Panc1 (cell line): ENCODE data around the gene PAQR9. TPM values are rescaled to one million over a fixed set of nuclear protein-coding genes. Genes with fewer than 3 reads are reported as not detected.

Experiments used
- ATAC-seq: fragments of 200-7000 bp; cut with Tn5 transposase; 2 replicates; pipeline ENCODE4 v1.9.1; 2020; ENCODE audit warnings: mild to moderate bottlenecking, moderate library complexity
- BruUV-seq: library from RNA; stranded (reverse); fragments of 400-500 nt; replicated peaks from 2 replicates; lab custom pipeline; 2021; lab: Mats Ljungman, UMichigan
- CTCF ChIA-PET: fragments of 300-600 bp; sonication (Branson Sonifier 250); formaldehyde crosslinking; loops from one replicate; lab custom pipeline; 2022; ENCODE audit warnings: antibody characterized with exemption; lab: Charles Lee
- POLR2A ChIA-PET: fragments of 300-600 bp; sonication (Branson Sonifier 250); formaldehyde crosslinking; loops from one replicate; lab custom pipeline; 2022; ENCODE audit warnings: antibody characterized with exemption; lab: Charles Lee
- DNase-seq: peaks from one replicate; pipeline ENCODE4 v3.0.0-alpha.2; 2010; ENCODE audit warnings: low read depth, low spot score
- H3K27ac ChIP-seq: 2 replicates; pipeline ENCODE4 v1.5.1; 2011; ENCODE audit warnings: mild to moderate bottlenecking, low read length, inconsistent platforms
- H3K27me3 ChIP-seq: fragments of 200-500 bp; sonication (Bioruptor generic); 2 replicates; pipeline ENCODE4 v1.6.0; 2014; ENCODE audit warnings: low read length, inconsistent platforms; ENCODE audit not compliant: control insufficient read depth, insufficient read depth
- H3K36me3 ChIP-seq: fragments of 200-500 bp; sonication (Bioruptor generic); 2 replicates; pipeline ENCODE4 v1.5.1; 2014; ENCODE audit warnings: inconsistent platforms, mild to moderate bottlenecking, low read length, moderate library complexity; ENCODE audit not compliant: control insufficient read depth, insufficient read depth
- H3K4me1 ChIP-seq: 2 replicates; pipeline ENCODE4 v1.5.1; 2011; ENCODE audit warnings: inconsistent platforms, mild to moderate bottlenecking, low read length, moderate library complexity; ENCODE audit not compliant: control insufficient read depth, insufficient read depth
- H3K4me3 ChIP-seq, 2 experiments: 2 replicates each; pipeline ENCODE4 v1.5.1; 2011 to 2012; ENCODE audit warnings: low read depth in 2 of 2, low read length in 2 of 2, mild to moderate bottlenecking in 2 of 2, inconsistent platforms in 1 of 2, moderate library complexity in 1 of 2
- H3K9me3 ChIP-seq: fragments of 200-500 bp; sonication (Bioruptor generic); 2 replicates; pipeline ENCODE4 v1.5.1; 2014; ENCODE audit warnings: low read depth, mild to moderate bottlenecking, inconsistent platforms, low read length, moderate library complexity; ENCODE audit not compliant: control insufficient read depth, insufficient read depth
- POLR2AphosphoS5 ChIP-seq: IDR thresholded peaks from 2 replicates; pipeline ENCODE4 v1.6.1; 2012; ENCODE audit warnings: mild to moderate bottlenecking, low read depth, low read length, moderate library complexity
- REST ChIP-seq, 2 experiments: IDR thresholded peaks; 2 replicates each; pipeline ENCODE4 v1.6.1; 2011 to 2012; ENCODE audit warnings: low read depth in 2 of 2, control low read depth in 1 of 2, low read length in 1 of 2, mild to moderate bottlenecking in 1 of 2, moderate library complexity in 1 of 2; ENCODE audit not compliant: insufficient read depth in 1 of 2
- SIN3A ChIP-seq: IDR thresholded peaks from 2 replicates; pipeline ENCODE4 v1.6.1; 2012; ENCODE audit warnings: low read depth, mild to moderate bottlenecking, low read length, moderate library complexity, borderline replicate concordance; ENCODE audit not compliant: insufficient read depth
- TCF7L2 ChIP-seq: IDR thresholded peaks from 2 replicates; pipeline ENCODE4 v1.6.1; 2011; ENCODE audit warnings: mild to moderate bottlenecking, low read depth, low read length, inconsistent platforms
- in situ Hi-C: cut with HindIII; loops from 2 replicates; pipeline ENCODE4 v1.10.0; 2016; ENCODE audit warnings: low sequenced_read_pairs, low pct_unique_long_range_greater_than_20kb
- intact Hi-C: fragments of 100-400 bp; cut with micrococcal nuclease; formaldehyde crosslinking; loops from one replicate; pipeline ENCODE4 v1.10.0; 2022; ENCODE audit not compliant: unreplicated experiment
- total RNA-seq: library from RNA; stranded (reverse); gene quantifications from one replicate; pipeline ENCODE4 v1.2.1, GENCODE V29; 2021; ENCODE audit not compliant: unreplicated experiment
- TF ChIP-seq, protein P1 (sequence below): fragments of 450-650 bp; IDR thresholded peaks from 2 replicates; pipeline ENCODE4 v1.5.1; 2017; ENCODE audit warnings: mild to moderate bottlenecking

The PAQR9 gene
- total RNA-seq, 1 experiment from 2014 or later, result 0.36 TPM

GRCh38 chr3:142999881-143000280, 36.4 kb upstream of the PAQR9 start:
- CTCF ChIA-PET, result no interaction called here
- H3K4me3 ChIP-seq, result peak overlapping the region; percentile 96 to 97
- TF ChIP-seq SIN3A (no peak), POLR2AphosphoS5 (no peak), TCF7L2 (no peak)
- TF ChIP-seq, protein P1, sequence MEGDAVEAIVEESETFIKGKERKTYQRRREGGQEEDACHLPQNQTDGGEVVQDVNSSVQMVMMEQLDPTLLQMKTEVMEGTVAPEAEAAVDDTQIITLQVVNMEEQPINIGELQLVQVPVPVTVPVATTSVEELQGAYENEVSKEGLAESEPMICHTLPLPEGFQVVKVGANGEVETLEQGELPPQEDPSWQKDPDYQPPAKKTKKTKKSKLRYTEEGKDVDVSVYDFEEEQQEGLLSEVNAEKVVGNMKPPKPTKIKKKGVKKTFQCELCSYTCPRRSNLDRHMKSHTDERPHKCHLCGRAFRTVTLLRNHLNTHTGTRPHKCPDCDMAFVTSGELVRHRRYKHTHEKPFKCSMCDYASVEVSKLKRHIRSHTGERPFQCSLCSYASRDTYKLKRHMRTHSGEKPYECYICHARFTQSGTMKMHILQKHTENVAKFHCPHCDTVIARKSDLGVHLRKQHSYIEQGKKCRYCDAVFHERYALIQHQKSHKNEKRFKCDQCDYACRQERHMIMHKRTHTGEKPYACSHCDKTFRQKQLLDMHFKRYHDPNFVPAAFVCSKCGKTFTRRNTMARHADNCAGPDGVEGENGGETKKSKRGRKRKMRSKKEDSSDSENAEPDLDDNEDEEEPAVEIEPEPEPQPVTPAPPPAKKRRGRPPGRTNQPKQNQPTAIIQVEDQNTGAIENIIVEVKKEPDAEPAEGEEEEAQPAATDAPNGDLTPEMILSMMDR, result no peak
- peak overlapping the region; percentile 99 for H3K27ac ChIP-seq
- H3K36me3 ChIP-seq, result peaks cover 7% of the 10 kb centered on the region; the same call in 1 of the 2 replicates
- in situ Hi-C loops, result no loop called here
- no peaks in the 10 kb centered on the region for H3K27me3 ChIP-seq
- DNase-seq (no peak), ATAC-seq (peak; percentile 27; the same call in 1 of the 2 replicates)
- POLR2A ChIA-PET, result interaction anchor here (0.6 kb wide), 1 partner anchor 56 kb away, joined by 3 read pairs; no protein-coding TSS in a partner anchor
- H3K4me1 ChIP-seq, result peaks cover 40% of the 10 kb centered on the region
- BruUV-seq, result no TSS peak
- no peaks in the 10 kb centered on the region for H3K9me3 ChIP-seq
- intact Hi-C loops, result no loop called here

GRCh38 chr3:142998439-142998838, 35.0 kb upstream of the PAQR9 start:
- ATAC-seq, result no peak
- no peak overlapping the region for H3K4me3 ChIP-seq
- POLR2A ChIA-PET, result no interaction called here
- H3K36me3 ChIP-seq, result peaks cover 7% of the 10 kb centered on the region; the same call in 1 of the 2 replicates
- CTCF ChIA-PET, result no interaction called here
- BruUV-seq, result no TSS peak
- H3K27ac ChIP-seq, result peak overlapping the region; percentile 99; the same call in 1 of the 2 replicates
- no peaks in the 10 kb centered on the region for H3K9me3 ChIP-seq
- no peak for DNase-seq
- in situ Hi-C loops, result no loop called here
- H3K4me1 ChIP-seq, result peaks cover 37% of the 10 kb centered on the region
- no peak for TF ChIP-seq TCF7L2
- no peak for TF ChIP-seq POLR2AphosphoS5
- TF ChIP-seq, protein P1, result no peak
- no peak for TF ChIP-seq SIN3A
- no peaks in the 10 kb centered on the region for H3K27me3 ChIP-seq
- intact Hi-C loops, result no loop called here

DNA sequence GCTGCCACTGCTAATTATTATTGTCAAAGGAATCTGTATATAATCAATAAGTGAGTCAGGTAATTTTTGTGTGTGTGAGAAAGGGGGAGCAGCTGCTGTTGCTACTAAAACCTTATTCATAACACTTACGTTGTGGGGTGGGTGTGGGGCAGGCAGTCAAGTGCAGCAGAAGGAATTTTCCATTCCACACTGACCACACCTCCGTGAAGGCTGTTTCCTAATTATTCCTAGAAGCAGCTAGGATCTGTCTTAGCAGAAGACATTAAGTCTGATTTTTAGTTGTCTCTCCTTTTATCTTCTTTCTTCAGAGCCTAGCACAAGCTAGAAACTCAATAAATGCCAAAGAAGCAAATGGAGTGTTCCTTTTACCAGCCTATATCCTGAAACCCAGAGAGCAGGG, 33.9 kb upstream of the PAQR9 start:
- H3K27ac ChIP-seq, result peak overlapping the region; percentile 99; the same call in 1 of the 2 replicates
- POLR2A ChIA-PET, result interaction anchor here (0.6 kb wide), 1 partner anchor 169 kb away, joined by 3 read pairs; no protein-coding TSS in a partner anchor
- ATAC-seq (no peak), DNase-seq (no peak)
- no TSS peak for BruUV-seq
- H3K27me3 ChIP-seq, result no peaks in the 10 kb centered on the region
- in situ Hi-C loops, result no loop called here
- peaks cover 33% of the 10 kb centered on the region for H3K4me1 ChIP-seq
- CTCF ChIA-PET, result interaction anchor here (1.2 kb wide), 1 partner anchor 169 kb away, joined by 3 read pairs; no protein-coding TSS in a partner anchor
- TF ChIP-seq, protein P1, result no peak
- TF ChIP-seq POLR2AphosphoS5, result no peak
- TF ChIP-seq REST (IDR thresholded peaks at IDR 0.05; ENCODE audit: insufficient read depth in 1 of 2, low read depth in 2 of 2, low read length in 1 of 2), result no peak
- TF ChIP-seq SIN3A, result no peak
- TF ChIP-seq TCF7L2, result no peak
- H3K9me3 ChIP-seq, result no peaks in the 10 kb centered on the region
- no peak overlapping the region for H3K4me3 ChIP-seq
- peaks cover 7% of the 10 kb centered on the region; the same call in 1 of the 2 replicates for H3K36me3 ChIP-seq
- intact Hi-C loops, result no loop called here
